ENCODE measurements around the gene CYBC1.
A peak's percentile ranks its signal among the peaks of the same experiment; 100 is the strongest.

CYBC1 gene

GRCh38 chr17:82440991-82441627 is 9.4 kb downstream of the CYBC1 start:
- DNase-seq (ENCODE audit: low spot score): no peak
- TF ChIP-seq, protein P1, sequence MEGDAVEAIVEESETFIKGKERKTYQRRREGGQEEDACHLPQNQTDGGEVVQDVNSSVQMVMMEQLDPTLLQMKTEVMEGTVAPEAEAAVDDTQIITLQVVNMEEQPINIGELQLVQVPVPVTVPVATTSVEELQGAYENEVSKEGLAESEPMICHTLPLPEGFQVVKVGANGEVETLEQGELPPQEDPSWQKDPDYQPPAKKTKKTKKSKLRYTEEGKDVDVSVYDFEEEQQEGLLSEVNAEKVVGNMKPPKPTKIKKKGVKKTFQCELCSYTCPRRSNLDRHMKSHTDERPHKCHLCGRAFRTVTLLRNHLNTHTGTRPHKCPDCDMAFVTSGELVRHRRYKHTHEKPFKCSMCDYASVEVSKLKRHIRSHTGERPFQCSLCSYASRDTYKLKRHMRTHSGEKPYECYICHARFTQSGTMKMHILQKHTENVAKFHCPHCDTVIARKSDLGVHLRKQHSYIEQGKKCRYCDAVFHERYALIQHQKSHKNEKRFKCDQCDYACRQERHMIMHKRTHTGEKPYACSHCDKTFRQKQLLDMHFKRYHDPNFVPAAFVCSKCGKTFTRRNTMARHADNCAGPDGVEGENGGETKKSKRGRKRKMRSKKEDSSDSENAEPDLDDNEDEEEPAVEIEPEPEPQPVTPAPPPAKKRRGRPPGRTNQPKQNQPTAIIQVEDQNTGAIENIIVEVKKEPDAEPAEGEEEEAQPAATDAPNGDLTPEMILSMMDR (IDR thresholded peaks at IDR 0.05; ENCODE audit: extremely low read depth, insufficient read depth, missing control alignments): no peak

GRCh38 chr17:82440469-82440981 is 10.0 kb downstream of the CYBC1 start:
- DNase-seq (ENCODE audit: low spot score): peak; percentile 54
- TF ChIP-seq, protein P1 (IDR thresholded peaks at IDR 0.05; ENCODE audit: extremely low read depth, insufficient read depth, missing control alignments): no peak
- in situ Hi-C loops (cut with MboI; ENCODE audit: low pct_unique_long_range_greater_than_20kb, low sequenced_read_pairs, unreplicated experiment): no loop called here

More at GRCh38 chr17:82440991-82441627, 9.4 kb downstream of the CYBC1 start:
- in situ Hi-C loops (cut with MboI; ENCODE audit: low pct_unique_long_range_greater_than_20kb, low sequenced_read_pairs, unreplicated experiment): no loop called here

DNA sequence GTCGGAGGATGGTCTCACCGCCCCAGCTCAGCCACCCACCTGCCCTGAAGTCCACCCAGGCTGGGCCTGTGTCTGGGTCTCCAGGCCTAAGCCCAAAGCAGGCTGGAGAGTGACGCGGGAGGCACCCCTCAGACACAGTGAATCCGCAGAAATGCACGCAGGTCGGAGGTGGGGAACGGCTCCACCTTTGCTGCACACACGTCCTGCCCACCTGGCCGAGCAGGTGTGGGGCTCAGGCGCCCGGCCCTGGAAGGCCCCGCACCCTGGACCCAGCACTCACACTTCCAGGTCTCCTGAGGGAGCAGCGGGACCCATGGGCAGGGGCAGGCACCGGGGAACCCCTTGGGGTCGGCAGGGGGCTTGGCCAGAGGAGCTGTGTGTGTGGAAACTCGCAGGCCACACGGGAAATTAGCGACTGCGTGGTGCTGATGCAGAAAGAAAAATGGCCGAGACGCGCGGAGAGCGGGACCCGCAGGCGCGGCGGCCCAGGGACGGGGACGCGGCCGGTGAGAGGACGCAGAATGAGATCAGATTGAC is 10.7 kb downstream of the CYBC1 start:
- DNase-seq (ENCODE audit: low spot score): no peak
- TF ChIP-seq, protein P1 (IDR thresholded peaks at IDR 0.05; ENCODE audit: extremely low read depth, insufficient read depth, missing control alignments): no peak
- in situ Hi-C loops (cut with MboI; ENCODE audit: low pct_unique_long_range_greater_than_20kb, low sequenced_read_pairs, unreplicated experiment): no loop called here

DNA sequence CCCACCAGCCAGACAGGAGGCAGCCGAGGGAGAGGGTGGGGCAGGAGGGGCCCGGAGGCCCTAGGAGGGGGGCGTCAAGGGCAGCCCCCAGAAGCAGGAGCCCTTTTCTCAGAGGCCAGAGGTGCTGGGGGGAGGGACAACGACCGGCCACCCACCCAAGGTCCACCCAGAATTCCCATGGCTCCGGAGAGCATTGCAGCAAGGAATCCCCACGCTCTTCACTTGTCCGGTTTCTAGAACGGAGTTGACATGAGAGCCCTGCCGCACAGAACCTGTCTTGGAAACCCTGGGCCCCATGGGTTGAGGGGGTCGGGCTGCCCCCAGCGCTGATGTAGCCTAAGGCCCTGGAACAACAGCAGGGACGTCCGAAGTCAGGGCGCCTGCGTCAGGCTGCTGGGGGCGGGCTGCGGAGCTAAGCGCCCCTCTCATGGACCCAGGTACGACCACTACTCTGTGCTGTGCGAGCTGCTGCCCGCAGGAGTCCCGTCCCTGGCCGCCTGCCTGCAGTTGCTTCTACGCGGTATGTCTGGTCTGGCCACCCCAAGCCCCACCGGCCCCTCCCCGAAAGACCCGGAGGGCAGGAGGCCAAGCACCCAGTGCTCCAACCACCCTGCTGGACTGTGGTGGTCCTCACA is 11.2 kb downstream of the CYBC1 start:
- TF ChIP-seq, protein P1 (IDR thresholded peaks at IDR 0.05; ENCODE audit: extremely low read depth, insufficient read depth, missing control alignments): no peak
- in situ Hi-C loops (cut with MboI; ENCODE audit: low pct_unique_long_range_greater_than_20kb, low sequenced_read_pairs, unreplicated experiment): no loop called here
- no peak for DNase-seq (ENCODE audit: low spot score)

- DNase-seq (ENCODE audit: low spot score): no peak
- TF ChIP-seq, protein P1 (IDR thresholded peaks at IDR 0.05; ENCODE audit: extremely low read depth, insufficient read depth, missing control alignments): no peak
- in situ Hi-C loops (cut with MboI; ENCODE audit: low pct_unique_long_range_greater_than_20kb, low sequenced_read_pairs, unreplicated experiment): no loop called here
Observed at GRCh38 chr17:82438401-82439193, 12.0 kb downstream of the CYBC1 start.

- TF ChIP-seq, protein P1 (IDR thresholded peaks at IDR 0.05; ENCODE audit: extremely low read depth, insufficient read depth, missing control alignments): no peak
- no peak for DNase-seq (ENCODE audit: low spot score)
- in situ Hi-C loops (cut with MboI; ENCODE audit: low pct_unique_long_range_greater_than_20kb, low sequenced_read_pairs, unreplicated experiment): no loop called here
Observed at GRCh38 chr17:82437325-82437668, 13.3 kb downstream of the CYBC1 start.
